Measurements from ENCODE around the gene F2.

The F2 gene

GRCh38 chr11:46695345-46696211, 23.4 kb upstream of the F2 start:
- DNase-seq (ENCODE audit: low read depth) = no peak
- no peak overlapping the region for H3K4me3 ChIP-seq (ENCODE audit: low read depth, low read length)
- TF ChIP-seq CTCF (IDR thresholded peaks at IDR 0.05; ENCODE audit: insufficient read depth, low read depth, low read length, missing control alignments) = no peak

DNA sequence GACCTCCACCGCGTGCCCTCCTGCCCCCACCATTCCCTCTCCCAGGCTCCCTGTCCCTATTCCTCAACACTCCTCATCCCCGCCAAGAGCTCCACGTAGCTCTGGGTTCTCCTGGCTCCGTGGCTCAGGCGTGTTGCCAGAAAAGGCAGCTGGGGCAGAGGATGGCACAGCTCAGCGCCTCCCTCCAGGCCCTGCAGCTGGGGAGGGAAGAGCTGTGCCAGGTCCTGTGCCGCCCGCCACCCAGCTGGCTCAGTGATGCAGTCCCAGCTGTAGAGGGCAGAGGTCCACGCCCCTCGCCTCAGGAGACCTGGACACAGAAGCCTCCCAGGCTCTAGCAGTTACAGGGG, 22.8 kb upstream of the F2 start:
- no peak for TF ChIP-seq CTCF (IDR thresholded peaks at IDR 0.05; ENCODE audit: insufficient read depth, low read depth, low read length, missing control alignments)
- DNase-seq (ENCODE audit: low read depth) = no peak
- no peak overlapping the region for H3K4me3 ChIP-seq (ENCODE audit: low read depth, low read length)

DNA sequence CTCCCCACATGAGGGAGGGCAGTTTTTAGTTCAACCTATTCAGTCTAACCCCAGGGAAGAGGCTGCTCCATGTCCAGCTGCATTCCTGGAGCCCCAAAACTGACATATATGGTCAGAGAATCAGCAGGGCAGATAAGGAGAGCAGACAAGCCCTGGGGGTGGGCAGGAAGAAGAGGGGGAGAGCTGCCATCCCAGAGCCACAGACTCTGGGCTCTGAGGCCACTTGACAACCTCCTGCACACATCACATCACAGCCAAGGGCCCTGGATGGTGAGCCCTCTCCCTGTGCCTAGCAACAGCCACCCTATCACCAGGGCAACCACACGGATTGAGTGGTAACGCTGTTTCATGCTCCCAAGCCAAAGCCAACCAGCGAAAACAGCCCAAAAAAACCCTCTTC, 21.7 kb upstream of the F2 start:
- no peak for DNase-seq (ENCODE audit: low read depth)
- no peak overlapping the region for H3K4me3 ChIP-seq (ENCODE audit: low read depth, low read length)
- no peak for TF ChIP-seq CTCF (IDR thresholded peaks at IDR 0.05; ENCODE audit: insufficient read depth, low read depth, low read length, missing control alignments)

GRCh38 chr11:46697723-46698122, 21.3 kb upstream of the F2 start:
- no peak overlapping the region for H3K4me3 ChIP-seq (ENCODE audit: low read depth, low read length)
- DNase-seq (ENCODE audit: low read depth) = no peak
- no peak for TF ChIP-seq CTCF (IDR thresholded peaks at IDR 0.05; ENCODE audit: insufficient read depth, low read depth, low read length, missing control alignments)

GRCh38 chr11:46698597-46698996, 20.4 kb upstream of the F2 start:
- no peak for DNase-seq (ENCODE audit: low read depth)
- TF ChIP-seq CTCF (IDR thresholded peaks at IDR 0.05; ENCODE audit: insufficient read depth, low read depth, low read length, missing control alignments) = no peak
- H3K4me3 ChIP-seq (ENCODE audit: low read depth, low read length) = no peak overlapping the region

DNA sequence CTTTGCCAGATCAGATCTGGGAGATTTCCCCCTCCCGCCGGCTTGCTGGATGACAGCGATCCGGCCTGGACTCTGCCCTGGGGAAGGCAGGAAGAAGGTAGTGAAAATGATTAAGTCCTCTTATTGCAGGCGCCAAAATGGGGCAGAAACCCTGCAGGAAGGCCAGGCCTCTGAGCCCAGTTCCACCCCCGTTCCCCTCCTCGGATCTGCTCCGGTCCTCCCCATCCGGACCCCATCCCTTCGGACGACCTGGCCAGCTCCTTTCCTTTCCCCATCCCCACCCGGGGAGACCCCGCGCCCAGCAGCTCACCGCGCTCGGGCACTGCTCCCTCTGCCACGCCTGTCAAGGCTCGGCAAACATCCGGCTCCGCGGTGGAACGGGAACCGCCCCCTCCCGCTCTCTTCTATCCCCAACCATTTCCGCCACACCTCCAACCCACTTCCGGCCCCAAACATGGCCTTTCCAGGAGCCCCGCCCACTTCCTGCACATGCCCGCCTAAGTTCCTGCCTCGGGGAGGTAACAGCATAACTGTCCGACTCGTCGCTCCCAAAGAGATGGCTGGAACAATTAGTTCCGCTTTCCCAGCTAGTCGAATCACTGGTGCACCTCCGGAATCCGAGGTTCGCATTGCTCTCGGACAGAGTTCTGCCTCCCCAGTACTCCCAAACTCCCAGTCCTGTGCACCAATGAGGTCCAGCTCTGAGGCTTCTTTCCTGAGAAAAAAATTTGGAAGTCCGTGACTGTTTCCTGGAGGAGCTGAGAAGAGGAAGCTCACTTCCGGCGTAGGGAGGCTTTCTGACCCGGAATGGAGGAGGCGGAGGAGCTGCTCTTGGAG, 18.6 kb upstream of the F2 start, which contains the start of the genes ARHGAP1 and ZNF408:
Gene ARHGAP1 (minus strand): TSS at position 379 of the 837 bp plus-strand sequence. CDS start 4,512 bp downstream, outside the sequence.
Gene ZNF408 (plus strand): TSS at position 791 of the 837 bp plus-strand sequence. CDS start 17 bp downstream, at position 808.
- DNase-seq (ENCODE audit: low read depth) = peak; percentile 99
- peak within 1 kb of the TSS; percentile 87 for H3K4me3 ChIP-seq (ENCODE audit: low read depth, low read length)

More for the DNA sequence above, 18.6 kb upstream of the F2 start, which contains the start of the genes ARHGAP1 and ZNF408:
- TF ChIP-seq CTCF (IDR thresholded peaks at IDR 0.05; ENCODE audit: insufficient read depth, low read depth, low read length, missing control alignments) = no peak

Measured in GM12865 (cell line).